Iris pigment epithelial cell (primary cell): ENCODE results near the gene STH.
"Not testable (repeated sequence)": the region's sequence is repeated elsewhere in the genome, so short reads cannot be mapped to it uniquely, and the experiment has no call there.

Experiments
- DNase-seq: peaks from one replicate; pipeline ENCODE4 v3.0.0-alpha.2; 2011; ENCODE audit warnings: low read depth

Gene STH

DNA sequence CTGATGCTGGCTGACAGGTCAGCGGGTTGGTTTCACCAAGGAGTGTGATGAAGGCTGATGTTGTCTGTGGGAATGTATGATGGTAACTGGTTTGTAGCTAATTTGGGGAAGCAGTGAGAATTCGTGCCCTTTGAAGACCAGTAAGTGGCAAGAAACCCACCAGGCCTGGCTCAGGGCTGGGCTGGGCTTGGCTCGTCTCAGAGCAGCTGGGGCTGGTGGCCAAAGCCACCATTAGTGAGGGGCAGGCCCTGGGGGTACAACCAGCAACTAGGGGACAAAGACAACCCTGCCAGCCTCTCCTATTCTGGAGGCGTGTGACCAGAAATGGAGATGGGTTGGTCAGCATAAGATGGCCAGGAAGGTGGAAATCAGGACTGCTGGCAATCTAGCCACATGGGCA is 13.0 kb upstream of the STH start:
- DNase-seq = no peak

DNA sequence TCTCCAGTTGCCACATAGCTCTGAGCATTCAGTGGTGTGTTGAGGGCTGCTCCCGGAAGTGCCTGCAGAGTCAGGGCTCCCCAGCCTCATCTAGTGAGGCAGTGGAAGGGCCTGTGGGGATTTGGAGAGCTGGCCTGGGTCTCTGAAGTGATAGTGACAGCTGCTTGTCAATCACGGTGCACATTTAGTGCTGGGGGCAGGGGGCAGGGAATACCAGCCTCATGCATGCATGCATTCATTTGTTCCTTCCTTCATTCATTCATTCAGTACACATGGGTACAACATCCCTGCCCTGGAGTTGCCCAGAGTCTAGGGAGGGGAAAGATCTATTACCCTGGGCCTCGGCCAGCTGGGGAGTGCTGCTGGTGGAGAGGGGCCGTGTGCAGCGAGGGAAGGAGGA is 11.3 kb upstream of the STH start:
- no peak for DNase-seq

DNA sequence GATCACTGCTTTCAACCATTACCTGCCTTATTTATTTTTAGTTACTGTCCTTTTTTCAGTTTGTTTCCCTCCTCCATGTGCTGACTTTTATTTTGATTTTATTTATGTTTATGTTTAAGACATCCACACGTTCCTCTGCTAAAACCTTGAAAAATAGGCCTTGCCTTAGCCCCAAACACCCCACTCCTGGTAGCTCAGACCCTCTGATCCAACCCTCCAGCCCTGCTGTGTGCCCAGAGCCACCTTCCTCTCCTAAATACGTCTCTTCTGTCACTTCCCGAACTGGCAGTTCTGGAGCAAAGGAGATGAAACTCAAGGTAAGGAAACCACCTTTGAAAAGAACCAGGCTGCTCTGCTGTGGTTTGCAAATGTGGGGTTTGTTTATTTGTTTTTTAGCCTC is 9.3 kb upstream of the STH start:
- no peak for DNase-seq

DNA sequence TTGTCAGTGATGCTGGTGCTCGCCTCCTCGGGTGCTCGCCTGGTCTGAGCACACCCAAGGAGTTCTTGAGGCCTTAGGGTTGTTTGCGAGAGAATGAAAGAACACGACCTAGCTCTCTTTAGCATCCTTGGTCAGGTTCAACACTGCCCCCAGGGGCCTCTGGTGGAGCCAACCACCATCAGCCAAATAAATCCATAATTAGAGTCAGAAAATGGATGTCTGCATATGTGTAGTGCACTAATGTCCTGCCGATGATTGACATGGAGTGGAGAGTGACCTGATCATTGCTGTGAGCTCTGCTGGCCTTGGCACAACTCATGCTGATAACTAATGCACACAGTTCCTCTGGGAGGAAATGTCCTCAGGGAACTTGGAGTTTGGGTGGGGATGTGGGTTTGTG is 8.2 kb upstream of the STH start:
- no peak for DNase-seq

DNA sequence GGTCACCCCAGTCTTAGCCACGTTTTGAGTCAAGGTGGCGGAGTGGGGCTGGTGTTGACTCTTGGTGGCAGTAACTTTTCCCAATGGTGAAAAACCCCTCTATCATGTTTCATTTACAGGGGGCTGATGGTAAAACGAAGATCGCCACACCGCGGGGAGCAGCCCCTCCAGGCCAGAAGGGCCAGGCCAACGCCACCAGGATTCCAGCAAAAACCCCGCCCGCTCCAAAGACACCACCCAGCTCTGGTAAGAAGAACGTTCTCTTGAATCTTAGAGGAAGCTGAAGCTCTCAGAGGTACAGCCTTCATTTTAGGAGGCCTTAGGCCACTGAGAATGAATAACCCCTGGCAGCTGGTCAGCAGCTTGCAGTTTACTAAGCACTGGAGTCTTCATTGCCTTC is 7.7 kb upstream of the STH start:
- no peak for DNase-seq

DNA sequence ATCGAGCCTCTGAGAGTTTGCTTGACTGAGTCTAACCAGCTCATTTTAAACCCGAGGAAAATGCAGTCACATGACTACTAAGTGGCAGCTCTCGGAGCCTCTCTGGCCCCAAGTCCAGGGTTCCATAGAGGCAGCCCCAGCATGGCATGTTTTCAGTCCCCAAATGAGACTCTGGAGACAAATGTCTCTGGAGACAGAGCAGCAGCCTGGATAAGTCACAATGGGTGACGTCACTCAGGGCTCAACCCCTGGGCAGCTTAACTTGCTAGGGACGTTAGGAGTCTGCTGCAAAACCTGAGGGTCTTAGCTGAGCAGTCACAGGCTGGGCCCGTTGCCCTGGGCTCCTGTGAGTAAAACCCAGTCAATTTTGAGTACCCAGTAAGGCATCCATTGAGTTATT is 6.9 kb upstream of the STH start:
- DNase-seq = no peak

DNA sequence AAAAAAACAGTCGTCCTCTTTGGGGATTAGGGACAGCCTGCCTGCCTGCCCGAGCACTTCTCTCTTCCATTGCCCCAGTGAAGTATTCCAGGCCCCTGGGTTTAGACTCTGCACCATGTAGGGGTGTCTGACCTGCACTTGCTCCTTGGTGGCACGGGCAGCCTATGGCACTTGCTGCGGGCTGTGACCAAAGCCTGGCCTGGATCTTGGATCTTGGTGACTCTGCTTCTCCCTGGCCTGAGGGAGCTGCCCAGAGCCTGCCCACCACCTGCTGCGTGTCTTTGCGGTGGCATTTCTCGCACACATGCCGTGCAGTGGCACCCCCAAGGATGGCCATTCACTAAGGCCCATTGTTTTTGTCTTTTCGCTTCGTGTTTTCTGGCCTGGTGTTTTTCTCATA is 6.1 kb upstream of the STH start:
- no peak for DNase-seq

DNA sequence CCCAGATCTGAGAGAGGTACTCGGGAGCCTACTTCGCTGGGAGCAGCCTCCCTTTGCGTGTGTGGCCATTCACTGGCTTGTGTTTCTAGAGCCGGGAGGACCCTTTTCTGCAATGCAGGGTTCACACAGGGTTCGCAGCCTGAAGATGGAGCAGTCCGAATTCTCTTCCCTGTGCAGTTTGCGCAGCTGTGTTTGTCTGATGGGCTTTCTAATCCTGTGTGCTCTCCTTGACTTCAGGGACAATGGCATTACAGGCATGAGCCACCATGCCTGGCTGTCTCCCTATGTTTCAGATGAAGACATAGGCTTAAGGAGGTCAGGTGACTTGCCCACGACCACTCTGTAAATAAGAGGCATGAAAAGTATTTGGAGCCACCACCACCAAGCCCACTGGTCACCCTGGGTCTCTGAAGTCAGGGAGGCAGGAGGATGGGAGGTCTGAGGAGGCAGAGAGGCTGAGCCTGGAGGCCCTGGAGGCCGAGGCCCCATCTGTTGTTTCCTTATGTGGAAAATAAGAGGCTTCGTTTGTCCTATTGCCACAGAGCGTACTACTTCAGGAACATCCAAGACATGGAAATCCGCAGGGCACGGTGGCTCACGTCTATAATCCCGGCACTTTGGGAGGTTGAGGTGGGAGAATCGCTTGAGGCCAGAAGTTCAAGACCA is 5.0 kb upstream of the STH start:
- DNase-seq = no peak

DNA sequence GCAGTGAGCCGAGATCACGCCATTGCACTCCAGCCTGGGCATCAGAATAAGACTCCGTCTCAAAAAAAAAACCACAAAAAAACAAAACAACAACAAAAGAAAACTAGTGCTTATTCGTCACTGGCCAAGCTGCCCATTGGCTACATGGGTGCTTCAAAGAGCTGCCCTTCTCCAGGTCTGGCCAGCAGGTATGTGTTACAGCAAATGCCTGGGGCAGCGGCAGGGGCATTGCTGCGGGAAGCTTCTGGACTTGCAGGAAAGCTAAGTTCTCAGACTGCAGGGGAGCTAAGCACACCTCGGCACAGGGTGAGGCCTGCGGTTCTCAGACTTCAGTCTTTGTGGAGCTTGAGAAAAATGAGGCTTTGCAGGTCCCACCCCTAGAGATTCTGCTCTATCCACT is 4.1 kb upstream of the STH start:
- no peak for DNase-seq

DNA sequence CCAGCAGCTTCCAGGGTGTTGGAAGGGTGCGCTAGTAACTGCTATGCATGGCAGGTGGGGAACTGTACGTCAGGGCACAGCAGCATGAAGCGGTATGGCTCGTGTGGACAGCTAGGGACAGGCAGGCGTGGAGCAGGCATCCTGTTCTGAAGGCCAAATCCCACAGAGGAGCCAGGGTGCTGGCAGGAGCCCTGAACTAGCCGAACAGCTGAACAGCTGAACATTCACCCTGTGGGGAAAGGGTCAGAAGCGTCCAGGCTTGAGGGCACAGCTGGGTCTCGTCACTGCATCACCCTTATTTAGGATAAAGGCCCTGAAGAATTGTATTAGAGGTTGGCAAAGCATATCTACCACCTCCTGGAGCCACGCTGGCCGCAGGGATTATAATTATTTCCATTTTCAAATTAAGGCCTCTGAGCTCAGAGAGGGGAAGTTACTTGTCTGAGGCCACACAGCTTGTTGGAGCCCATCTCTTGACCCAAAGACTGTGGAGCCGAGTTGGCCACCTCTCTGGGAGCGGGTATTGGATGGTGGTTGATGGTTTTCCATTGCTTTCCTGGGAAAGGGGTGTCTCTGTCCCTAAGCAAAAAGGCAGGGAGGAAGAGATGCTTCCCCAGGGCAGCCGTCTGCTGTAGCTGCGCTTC is 3.3 kb upstream of the STH start:
- no peak for DNase-seq

DNA sequence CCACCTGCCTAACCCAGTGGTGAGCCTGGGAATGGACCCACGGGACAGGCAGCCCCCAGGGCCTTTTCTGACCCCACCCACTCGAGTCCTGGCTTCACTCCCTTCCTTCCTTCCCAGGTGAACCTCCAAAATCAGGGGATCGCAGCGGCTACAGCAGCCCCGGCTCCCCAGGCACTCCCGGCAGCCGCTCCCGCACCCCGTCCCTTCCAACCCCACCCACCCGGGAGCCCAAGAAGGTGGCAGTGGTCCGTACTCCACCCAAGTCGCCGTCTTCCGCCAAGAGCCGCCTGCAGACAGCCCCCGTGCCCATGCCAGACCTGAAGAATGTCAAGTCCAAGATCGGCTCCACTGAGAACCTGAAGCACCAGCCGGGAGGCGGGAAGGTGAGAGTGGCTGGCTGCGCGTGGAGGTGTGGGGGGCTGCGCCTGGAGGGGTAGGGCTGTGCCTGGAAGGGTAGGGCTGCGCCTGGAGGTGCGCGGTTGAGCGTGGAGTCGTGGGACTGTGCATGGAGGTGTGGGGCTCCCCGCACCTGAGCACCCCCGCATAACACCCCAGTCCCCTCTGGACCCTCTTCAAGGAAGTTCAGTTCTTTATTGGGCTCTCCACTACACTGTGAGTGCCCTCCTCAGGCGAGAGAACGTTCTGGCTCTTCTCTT is 2.6 kb upstream of the STH start:
- no peak for DNase-seq

DNA sequence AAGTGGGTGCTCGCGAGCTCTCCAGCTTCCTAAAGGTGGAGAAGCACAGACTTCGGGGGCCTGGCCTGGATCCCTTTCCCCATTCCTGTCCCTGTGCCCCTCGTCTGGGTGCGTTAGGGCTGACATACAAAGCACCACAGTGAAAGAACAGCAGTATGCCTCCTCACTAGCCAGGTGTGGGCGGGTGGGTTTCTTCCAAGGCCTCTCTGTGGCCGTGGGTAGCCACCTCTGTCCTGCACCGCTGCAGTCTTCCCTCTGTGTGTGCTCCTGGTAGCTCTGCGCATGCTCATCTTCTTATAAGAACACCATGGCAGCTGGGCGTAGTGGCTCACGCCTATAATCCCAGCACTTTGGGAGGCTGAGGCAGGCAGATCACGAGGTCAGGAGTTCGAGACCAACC is 1.9 kb upstream of the STH start:
- no peak for DNase-seq

DNA sequence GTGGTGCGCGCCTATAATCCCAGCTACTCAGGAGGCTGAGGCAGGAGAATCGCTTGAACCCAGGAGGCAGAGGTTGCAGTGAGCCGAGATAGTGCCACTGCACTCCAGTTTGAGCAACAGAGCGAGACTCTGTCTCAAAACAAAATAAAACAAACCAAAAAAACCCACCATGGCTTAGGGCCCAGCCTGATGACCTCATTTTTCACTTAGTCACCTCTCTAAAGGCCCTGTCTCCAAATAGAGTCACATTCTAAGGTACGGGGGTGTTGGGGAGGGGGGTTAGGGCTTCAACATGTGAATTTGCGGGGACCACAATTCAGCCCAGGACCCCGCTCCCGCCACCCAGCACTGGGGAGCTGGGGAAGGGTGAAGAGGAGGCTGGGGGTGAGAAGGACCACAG is 1.4 kb upstream of the STH start:
- peak; percentile 51 for DNase-seq

DNA sequence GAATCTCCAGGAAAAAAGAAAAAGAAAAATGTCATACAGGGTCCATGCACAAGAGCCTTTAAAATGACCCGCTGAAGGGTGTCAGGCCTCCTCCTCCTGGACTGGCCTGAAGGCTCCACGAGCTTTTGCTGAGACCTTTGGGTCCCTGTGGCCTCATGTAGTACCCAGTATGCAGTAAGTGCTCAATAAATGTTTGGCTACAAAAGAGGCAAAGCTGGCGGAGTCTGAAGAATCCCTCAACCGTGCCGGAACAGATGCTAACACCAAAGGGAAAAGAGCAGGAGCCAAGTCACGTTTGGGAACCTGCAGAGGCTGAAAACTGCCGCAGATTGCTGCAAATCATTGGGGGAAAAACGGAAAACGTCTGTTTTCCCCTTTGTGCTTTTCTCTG is 845 bp downstream of the STH start:
- DNase-seq = no peak

DNA sequence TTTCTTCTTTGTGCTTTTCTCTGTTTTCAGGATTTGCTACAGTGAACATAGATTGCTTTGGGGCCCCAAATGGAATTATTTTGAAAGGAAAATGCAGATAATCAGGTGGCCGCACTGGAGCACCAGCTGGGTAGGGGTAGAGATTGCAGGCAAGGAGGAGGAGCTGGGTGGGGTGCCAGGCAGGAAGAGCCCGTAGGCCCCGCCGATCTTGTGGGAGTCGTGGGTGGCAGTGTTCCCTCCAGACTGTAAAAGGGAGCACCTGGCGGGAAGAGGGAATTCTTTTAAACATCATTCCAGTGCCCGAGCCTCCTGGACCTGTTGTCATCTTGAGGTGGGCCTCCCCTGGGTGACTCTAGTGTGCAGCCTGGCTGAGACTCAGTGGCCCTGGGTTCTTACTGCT is 1.2 kb downstream of the STH start:
- no peak for DNase-seq

DNA sequence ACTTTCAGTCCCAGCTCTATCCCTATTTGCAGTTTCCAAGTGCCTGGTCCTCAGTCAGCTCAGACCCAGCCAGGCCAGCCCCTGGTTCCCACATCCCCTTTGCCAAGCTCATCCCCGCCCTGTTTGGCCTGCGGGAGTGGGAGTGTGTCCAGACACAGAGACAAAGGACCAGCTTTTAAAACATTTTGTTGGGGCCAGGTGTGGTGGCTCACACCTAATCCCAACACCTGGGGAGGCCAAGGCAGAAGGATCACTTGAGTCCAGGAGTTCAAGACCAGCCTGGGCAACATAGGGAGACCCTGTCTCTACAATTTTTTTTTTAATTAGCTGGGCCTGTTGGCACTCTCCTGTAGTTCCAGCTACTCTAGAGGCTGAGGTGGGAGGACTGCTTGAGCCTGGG is 1.7 kb downstream of the STH start:
- no peak for DNase-seq

DNA sequence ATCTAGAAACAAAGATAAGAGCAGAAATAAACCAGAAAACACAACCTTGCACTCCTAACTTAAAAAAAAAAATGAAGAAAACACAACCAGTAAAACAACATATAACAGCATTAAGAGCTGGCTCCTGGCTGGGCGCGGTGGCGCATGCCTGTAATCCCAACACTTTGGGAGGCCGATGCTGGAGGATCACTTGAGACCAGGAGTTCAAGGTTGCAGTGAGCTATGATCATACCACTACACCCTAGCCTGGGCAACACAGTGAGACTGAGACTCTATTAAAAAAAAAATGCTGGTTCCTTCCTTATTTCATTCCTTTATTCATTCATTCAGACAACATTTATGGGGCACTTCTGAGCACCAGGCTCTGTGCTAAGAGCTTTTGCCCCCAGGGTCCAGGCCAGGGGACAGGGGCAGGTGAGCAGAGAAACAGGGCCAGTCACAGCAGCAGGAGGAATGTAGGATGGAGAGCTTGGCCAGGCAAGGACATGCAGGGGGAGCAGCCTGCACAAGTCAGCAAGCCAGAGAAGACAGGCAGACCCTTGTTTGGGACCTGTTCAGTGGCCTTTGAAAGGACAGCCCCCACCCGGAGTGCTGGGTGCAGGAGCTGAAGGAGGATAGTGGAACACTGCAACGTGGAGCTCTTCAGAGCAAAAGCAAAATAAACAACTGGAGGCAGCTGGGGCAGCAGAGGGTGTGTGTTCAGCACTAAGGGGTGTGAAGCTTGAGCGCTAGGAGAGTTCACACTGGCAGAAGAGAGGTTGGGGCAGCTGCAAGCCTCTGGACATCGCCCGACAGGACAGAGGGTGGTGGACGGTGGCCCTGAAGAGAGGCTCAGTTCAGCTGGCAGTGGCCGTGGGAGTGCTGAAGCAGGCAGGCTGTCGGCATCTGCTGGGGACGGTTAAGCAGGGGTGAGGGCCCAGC is 2.6 kb downstream of the STH start:
- no peak for DNase-seq

DNA sequence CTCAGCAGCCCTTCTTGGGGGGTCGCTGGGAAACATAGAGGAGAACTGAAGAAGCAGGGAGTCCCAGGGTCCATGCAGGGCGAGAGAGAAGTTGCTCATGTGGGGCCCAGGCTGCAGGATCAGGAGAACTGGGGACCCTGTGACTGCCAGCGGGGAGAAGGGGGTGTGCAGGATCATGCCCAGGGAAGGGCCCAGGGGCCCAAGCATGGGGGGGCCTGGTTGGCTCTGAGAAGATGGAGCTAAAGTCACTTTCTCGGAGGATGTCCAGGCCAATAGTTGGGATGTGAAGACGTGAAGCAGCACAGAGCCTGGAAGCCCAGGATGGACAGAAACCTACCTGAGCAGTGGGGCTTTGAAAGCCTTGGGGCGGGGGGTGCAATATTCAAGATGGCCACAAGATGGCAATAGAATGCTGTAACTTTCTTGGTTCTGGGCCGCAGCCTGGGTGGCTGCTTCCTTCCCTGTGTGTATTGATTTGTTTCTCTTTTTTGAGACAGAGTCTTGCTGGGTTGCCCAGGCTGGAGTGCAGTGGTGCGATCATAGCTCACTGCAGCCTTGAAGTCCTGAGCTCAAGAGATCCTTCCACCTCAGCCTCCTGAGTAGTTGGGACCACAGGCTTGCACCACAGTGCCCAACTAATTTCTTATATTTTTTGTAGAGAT is 3.4 kb downstream of the STH start:
- peak; percentile 53 for DNase-seq

DNA sequence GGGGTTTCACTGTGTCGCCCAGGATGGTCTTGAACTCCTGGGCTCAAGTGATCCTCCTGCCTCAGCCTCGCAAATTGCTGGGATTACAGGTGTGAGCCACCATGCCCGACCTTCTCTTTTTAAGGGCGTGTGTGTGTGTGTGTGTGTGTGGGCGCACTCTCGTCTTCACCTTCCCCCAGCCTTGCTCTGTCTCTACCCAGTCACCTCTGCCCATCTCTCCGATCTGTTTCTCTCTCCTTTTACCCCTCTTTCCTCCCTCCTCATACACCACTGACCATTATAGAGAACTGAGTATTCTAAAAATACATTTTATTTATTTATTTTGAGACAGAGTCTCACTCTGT is 3.9 kb downstream of the STH start:
- no peak for DNase-seq

DNA sequence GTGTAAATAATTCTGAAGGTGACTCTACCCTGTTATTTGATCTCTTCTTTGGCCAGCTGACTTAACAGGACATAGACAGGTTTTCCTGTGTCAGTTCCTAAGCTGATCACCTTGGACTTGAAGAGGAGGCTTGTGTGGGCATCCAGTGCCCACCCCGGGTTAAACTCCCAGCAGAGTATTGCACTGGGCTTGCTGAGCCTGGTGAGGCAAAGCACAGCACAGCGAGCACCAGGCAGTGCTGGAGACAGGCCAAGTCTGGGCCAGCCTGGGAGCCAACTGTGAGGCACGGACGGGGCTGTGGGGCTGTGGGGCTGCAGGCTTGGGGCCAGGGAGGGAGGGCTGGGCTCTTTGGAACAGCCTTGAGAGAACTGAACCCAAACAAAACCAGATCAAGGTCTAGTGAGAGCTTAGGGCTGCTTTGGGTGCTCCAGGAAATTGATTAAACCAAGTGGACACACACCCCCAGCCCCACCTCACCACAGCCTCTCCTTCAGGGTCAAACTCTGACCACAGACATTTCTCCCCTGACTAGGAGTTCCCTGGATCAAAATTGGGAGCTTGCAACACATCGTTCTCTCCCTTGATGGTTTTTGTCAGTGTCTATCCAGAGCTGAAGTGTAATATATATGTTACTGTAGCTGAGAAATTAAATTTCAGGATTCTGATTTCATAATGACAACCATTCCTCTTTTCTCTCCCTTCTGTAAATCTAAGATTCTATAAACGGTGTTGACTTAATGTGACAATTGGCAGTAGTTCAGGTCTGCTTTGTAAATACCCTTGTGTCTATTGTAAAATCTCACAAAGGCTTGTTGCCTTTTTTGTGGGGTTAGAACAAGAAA is 5.1 kb downstream of the STH start:
- DNase-seq = peak; percentile 33

DNA sequence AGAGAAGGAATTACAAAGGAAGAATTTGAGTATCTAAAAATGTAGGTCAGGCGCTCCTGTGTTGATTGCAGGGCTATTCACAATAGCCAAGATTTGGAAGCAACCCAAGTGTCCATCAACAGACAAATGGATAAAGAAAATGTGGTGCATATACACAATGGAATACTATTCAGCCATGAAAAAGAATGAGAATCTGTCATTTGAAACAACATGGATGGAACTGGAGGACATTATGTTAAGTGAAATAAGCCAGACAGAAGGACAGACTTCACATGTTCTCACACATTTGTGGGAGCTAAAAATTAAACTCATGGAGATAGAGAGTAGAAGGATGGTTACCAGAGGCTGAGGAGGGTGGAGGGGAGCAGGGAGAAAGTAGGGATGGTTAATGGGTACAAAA is 7.0 kb downstream of the STH start:
- not testable (repeated sequence) for DNase-seq
